Thoracic aorta (tissue), 2 donors: ENCODE data around the gene TMPRSS4. TPM values are rescaled to one million over a fixed set of nuclear protein-coding genes. Genes with fewer than 3 reads are reported as not detected.

Experiments used
- ATAC-seq: fragments of 150-250 bp; one replicate; pipeline ENCODE4 v1.8.0; 2017; ENCODE audit warnings: low read depth; ENCODE audit not compliant: insufficient number of reproducible peaks, low FRiP score
- DNase-seq: peaks from one replicate; pipeline ENCODE4 v3.0.0-alpha.2; 2020; ENCODE audit warnings: low spot score
- H3K27ac ChIP-seq, 2 donors: fragments of 200-600 bp; sonication (generic); 1 replicate in 1 of 2; 2 replicates in 1 of 2; pipeline ENCODE4 v1.5.1; 2016; ENCODE audit warnings: mild to moderate bottlenecking in 2 of 2, moderate library complexity in 2 of 2
- H3K27me3 ChIP-seq: fragments of 200-600 bp; sonication (generic); replicated peaks from 2 replicates; pipeline ENCODE4 v1.6.0; 2016; ENCODE audit warnings: mild to moderate bottlenecking; ENCODE audit not compliant: insufficient read depth
- H3K36me3 ChIP-seq: fragments of 200-600 bp; sonication (generic); one replicate; pipeline ENCODE4 v1.5.1; 2016
- H3K4me1 ChIP-seq, 2 donors: fragments of 200-600 bp; sonication (generic); 1 replicate in 1 of 2; 2 replicates in 1 of 2; pipeline versions ENCODE4 v1.5.1 to v1.6.0; 2016; ENCODE audit warnings: low read depth in 2 of 2, mild to moderate bottlenecking in 1 of 2; ENCODE audit not compliant: control insufficient read depth in 1 of 2
- H3K4me3 ChIP-seq: fragments of 200-600 bp; sonication (generic); 2 replicates; pipeline ENCODE4 v1.5.1; 2016; ENCODE audit warnings: mild to moderate bottlenecking
- H3K9me3 ChIP-seq: fragments of 200-600 bp; sonication (generic); 2 replicates; pipeline ENCODE4 v1.5.1; 2016
- CTCF ChIP-seq: fragments of 200-600 bp; sonication (generic); IDR thresholded peaks from one replicate; pipeline ENCODE4 v1.5.1; 2019; ENCODE audit warnings: antibody characterized with exemption
- total RNA-seq, 2 donors: library from RNA; depleted of rRNA; stranded (reverse); fragments of >200 nt; gene quantifications; one replicate each; pipeline versions ENCODE4 v1.1.0 to v1.2.3, GENCODE V29; 2016

Gene TMPRSS4
- total RNA-seq, 2 donors from 2014 or later = 2.2 TPM; not detected in 1

- no peaks in the 10 kb centered on the region for H3K4me1 ChIP-seq
- TF ChIP-seq CTCF = no peak
- ATAC-seq = no peak
- no peaks in the 10 kb centered on the region for H3K27me3 ChIP-seq
- no peaks in the 10 kb centered on the region for H3K36me3 ChIP-seq
- no peak overlapping the region for H3K27ac ChIP-seq
- no peak for DNase-seq
- no peaks in the 10 kb centered on the region for H3K9me3 ChIP-seq
- H3K4me3 ChIP-seq = no peak overlapping the region
Observed at GRCh38 chr11:118051611-118052461, 25.0 kb upstream of the TMPRSS4 start.

- Histone ChIP-seq H3K27ac (no peak overlapping the region), H3K27me3 (no peaks in the 10 kb centered on the region), H3K36me3 (no peaks in the 10 kb centered on the region), H3K9me3 (no peaks in the 10 kb centered on the region), H3K4me1 (no peaks in the 10 kb centered on the region), H3K4me3 (no peak overlapping the region)
- DNase-seq (no peak), ATAC-seq (no peak)
- no peak for TF ChIP-seq CTCF
Observed at GRCh38 chr11:118052581-118053206, 24.2 kb upstream of the TMPRSS4 start.

- Histone ChIP-seq H3K9me3 (no peaks in the 10 kb centered on the region), H3K4me1 (no peaks in the 10 kb centered on the region), H3K27ac (no peak overlapping the region), H3K36me3 (no peaks in the 10 kb centered on the region), H3K27me3 (no peaks in the 10 kb centered on the region), H3K4me3 (no peak overlapping the region)
- ATAC-seq (no peak), DNase-seq (no peak)
- TF ChIP-seq CTCF = no peak
Observed at GRCh38 chr11:118054712-118055640, 21.9 kb upstream of the TMPRSS4 start.

GRCh38 chr11:118055966-118056365 is 20.9 kb upstream of the TMPRSS4 start:
- TF ChIP-seq CTCF = no peak
- no peak overlapping the region for H3K4me3 ChIP-seq
- H3K27ac ChIP-seq = no peak overlapping the region
- no peaks in the 10 kb centered on the region for H3K9me3 ChIP-seq
- ATAC-seq (no peak), DNase-seq (no peak)
- no peaks in the 10 kb centered on the region for H3K27me3 ChIP-seq
- H3K4me1 ChIP-seq = no peaks in the 10 kb centered on the region
- H3K36me3 ChIP-seq = no peaks in the 10 kb centered on the region

GRCh38 chr11:118056806-118057205 is 20.1 kb upstream of the TMPRSS4 start:
- Histone ChIP-seq H3K27ac (no peak overlapping the region), H3K9me3 (no peaks in the 10 kb centered on the region), H3K27me3 (no peaks in the 10 kb centered on the region), H3K36me3 (no peaks in the 10 kb centered on the region), H3K4me1 (no peaks in the 10 kb centered on the region), H3K4me3 (no peak overlapping the region)
- ATAC-seq (no peak), DNase-seq (no peak)
- no peak for TF ChIP-seq CTCF
